Prostate gland (tissue), 2 donors: ENCODE measurements around the gene TMC3.

Source experiments
- CTCF ChIP-seq, 4 experiments: fragments of 200-600 bp in 2 of 4; fragments of 450-650 bp in 2 of 4; sonication (generic) in 2 of 4; IDR thresholded peaks; 1 replicate in 3 of 4; 2 replicates in 1 of 4; pipeline ENCODE4 v1.5.1; 2016 to 2019; ENCODE audit warnings: antibody characterized with exemption in 4 of 4, mild to moderate bottlenecking in 2 of 4, moderate library complexity in 2 of 4
- POLR2AphosphoS5 ChIP-seq: sonication (generic); formaldehyde crosslinking; IDR thresholded peaks from one replicate; pipeline ENCODE4 v1.6.1; 2017; ENCODE audit warnings: antibody characterized with exemption

DNA sequence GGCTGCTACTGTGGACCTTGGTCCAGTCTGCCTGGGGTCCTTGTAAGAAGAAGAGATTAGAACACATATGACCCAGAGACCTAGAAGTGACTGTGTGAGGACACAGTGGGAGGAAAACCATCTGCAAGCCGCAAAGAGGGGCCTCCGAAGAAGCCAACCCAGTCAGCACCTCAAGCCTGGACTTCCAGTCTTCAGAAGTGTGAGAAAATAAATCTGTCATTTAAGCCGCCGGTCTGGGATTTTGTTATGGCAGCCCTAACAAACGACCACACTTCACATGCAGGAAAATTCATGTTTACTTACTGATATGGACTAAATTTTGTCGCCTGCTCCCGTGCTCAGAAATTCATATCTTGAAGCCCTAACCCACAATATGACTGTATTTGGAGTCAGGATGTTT is 44.4 kb upstream of the TMC3 start:
- no peak for TF ChIP-seq CTCF (IDR thresholded peaks at IDR 0.05)
- no peak for TF ChIP-seq POLR2AphosphoS5
